HG03196 (cell line): ENCODE measurements around the gene VSX2.

Experiments
- ATAC-seq: cut with Tn5 transposase; IDR thresholded peaks from one replicate; pipeline ENCODE4 v1.9.1; 2021; ENCODE audit not compliant: unreplicated experiment

Gene VSX2

DNA sequence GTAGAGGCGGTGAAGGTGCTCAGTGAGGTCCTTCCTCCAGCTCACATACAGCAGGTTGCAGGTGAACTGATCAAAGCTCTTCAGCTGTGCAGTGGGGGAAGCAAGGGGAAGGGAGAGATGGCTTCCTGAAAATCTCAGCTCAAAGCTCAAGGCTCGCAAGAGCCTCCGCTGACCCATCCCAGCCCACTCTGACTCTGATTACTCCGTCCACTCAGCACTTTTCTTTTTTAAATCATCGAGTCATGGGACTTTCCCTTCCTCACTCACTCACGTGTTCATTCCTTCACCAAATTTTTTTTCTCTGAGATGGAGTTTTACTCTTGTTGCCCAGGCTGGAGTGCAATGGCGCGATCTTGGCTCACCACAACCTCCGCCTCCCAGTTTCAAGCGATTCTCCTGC lies 58.7 kb downstream of the VSX2 start:
- no peak for ATAC-seq

DNA sequence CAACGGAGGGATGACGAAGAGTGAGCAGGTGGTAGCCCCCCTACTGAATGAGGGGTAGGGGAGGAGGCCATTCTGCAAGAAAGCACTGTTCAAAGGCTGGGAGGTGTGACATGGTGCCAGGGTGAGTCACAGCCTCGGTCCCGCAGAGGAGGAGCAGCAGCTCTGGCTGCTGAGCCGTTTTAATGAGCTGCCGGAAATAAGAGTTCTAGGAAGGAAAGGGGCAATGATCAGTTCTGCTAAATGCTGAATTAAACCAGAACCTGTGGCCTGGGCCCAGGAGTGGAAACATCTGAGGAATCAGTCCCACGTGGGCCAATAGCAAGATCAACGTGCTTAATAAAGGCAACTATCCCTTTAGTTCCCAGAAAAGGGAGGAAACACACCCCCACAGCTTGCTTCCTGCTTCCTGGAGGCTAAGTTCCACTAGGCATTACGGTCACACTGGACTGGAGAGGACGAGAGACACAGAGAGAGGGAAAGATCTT lies 59.9 kb downstream of the VSX2 start:
- ATAC-seq, result no peak

DNA sequence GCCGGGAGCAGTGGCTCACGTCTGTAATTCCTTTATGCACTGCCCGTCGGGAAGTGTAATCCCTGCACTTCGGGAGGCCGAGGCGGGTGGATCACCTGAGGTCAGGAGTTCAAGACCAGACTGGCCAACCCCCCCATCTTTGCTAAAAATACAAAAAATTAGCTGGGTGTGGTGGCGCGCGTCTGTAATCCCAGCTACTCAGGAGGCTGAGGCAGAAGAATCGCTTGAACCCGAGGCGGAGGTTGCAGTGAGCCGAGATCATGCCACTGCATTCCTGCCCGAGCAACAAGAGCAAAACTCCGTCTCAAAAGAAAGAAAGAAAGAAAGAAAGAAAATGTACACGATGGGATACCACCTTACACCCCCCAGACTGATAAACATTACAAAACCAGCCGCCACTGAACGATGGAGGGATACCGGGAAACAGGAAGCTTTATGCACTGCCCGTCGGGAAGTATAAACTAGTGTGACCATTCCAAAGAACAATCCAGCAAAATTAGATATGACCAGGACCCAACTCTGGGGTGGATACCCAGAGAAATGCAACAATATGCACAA lies 62.4 kb downstream of the VSX2 start:
- no peak for ATAC-seq

DNA sequence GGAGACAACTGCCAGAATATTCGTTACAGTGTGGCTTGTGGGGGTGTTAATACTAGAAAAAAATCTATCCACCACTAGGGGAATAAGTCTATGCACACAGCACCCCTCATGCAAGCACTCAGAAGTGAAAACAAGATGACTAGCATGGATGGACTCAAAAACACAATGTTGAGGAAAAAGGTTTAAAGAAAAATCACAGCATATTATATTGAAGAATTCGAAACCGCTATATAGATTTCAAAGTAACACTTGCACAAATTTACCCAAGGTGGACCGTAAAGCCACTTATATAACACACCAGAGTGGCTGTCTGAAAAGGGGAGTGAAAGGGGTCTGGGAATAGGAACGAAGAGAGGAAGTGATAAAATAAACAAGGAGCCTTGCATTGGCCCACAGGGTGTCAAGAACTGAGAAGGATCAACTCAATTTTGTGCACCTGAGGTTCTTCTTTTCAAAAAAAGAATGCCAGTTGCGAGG lies 62.9 kb downstream of the VSX2 start:
- peak; percentile 33 for ATAC-seq

DNA sequence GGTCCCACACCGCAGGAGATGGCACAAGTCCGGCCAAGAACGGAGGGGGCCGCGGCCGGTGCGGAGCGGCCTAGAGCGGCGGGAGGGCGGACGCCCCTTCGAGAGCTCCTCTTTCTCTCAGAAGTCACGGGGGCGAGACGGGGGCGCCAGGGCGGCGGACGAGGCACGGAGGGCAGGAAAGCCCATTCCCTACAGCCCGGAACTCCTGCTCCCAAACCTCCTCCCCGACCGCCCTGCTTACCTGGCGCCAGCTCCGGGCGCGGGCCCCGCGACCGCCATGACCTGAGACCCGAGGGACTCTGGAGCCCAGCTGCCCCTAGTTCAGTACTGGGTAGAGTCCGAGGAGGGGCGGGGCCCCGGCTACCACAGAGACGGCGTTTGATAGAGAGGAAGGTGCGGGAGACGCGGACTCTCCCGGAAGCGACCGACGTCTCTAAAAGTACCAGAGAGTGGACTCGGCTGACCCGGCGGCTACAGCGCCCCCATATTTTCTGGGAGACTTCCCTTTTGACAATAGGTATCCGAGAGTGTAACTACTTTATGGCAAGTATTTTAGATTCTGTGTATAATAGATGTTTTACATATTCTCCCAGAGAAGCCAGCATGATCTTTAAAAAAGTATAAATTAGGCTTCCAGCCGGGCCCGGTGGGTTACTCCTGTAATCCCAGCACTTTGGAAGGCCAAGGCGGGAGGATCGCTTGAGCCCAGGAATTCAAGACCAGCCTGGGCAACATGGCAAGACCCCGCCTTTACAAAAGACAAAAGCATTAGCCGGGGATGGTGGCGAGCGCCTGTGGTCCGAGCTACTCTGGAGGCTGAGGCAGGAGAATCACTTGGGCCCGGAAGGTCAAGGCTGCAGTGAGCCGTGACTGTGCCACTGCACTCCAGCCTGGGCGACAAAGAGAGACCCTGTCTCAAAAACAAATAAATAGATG lies 63.7 kb downstream of the VSX2 start, which contains the start of gene ABCD4:
Gene ABCD4 (minus strand): TSS at position 301 of the 936 bp plus-strand sequence. CDS start 22 bp downstream, at position 279.
- ATAC-seq, result peak; percentile 96

DNA sequence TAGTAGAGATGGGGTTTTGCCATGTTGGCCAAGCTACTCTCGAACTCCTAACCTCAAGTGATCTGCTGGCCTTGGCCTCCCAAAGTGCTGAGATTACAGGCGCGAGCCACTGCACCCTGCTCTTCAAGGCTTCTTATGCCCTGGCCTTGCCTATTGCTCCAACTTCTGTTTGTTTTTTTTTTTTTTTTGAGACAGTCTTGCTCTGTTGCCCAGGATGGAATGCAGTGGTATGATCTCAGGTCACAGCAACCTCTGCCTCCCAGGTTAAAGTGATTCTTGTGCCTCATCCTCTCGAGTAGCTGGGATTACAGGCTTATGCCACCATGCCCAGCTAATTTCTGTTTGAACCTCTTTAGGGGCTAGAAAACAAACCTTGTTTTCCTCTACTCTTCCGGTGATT lies 69.4 kb downstream of the VSX2 start:
- no peak for ATAC-seq

DNA sequence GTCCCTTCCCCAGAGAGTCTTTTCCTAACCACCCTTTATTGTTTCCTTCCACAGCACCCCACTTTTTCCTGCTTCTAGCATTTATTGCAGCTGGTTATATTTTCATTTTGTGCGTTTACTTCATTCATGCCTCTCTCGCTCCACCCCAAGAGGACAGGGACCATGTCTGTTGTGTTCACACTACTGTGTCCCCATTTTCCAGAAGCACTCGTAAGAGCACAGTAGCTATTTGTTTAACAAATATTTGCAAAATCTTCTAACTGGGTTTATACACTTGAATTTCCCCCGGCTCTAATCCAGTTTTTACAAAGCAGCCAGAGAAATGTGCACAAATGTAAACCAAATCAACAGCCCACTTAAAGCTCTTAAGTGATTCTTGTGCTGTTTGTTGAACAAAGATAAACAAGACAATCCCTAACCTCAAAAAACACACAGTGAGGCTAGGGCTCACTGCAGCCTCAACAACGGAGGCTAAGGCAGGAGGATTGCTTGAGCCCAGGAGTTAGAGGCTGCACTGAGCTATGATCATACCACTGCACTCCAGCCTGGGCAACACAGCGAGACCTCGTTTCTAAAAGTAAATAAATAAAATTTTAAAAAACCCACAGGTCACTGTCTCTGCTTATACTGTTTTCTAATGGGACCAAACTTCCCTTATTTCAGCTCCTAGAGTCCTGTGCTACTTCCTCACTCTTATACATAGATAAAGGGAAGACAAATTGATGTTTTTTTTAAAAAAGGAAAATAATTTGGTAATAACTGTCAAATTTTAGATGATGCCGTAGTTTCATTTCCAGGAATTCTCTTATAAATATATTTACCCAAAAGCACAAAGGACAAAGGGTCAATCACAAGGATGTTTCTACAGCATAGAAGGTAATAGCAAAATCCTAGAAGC lies 70.1 kb downstream of the VSX2 start:
- ATAC-seq, result no peak

DNA sequence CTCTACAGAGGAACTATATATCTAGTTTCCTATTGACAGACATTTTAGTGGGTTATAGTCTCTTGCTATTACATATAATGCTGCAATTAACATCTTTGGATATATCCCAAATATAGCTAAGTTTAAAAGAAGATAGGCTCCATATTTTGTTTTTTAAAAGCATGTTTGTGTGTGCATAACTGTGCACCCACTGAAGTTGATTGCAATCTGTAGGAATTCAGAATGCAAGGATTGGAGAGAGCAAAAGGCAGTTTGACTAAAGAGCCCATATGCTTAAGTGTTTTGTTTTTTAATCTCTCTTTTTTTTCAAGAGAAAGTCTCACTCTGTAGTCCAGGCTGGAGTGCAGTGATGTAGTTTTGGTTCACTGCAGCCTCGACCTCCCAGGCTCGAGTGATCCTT lies 72.9 kb downstream of the VSX2 start:
- ATAC-seq, result no peak
